Stimulated activated memory B cell treated with anti-CD40 and anti-IgM and Interleukin-4, amounts not matched to agents 10 μg/mL and 1 μg/mL and 100 μg/mL, for 72 hours (primary cell): ENCODE measurements around the gene TRPM3.

Experiments
- ATAC-seq: fragments of 150-1000 bp; cut with Tn5 transposase; 2 replicates; pipeline ENCODE4 v1.10.0; 2021
- H3K27ac Mint-ChIP-seq: one replicate; pipeline ENCODE4 v1.8.0; 2022; ENCODE audit warnings: mild to moderate bottlenecking, mixed read lengths
- H3K27me3 Mint-ChIP-seq: one replicate; pipeline ENCODE4 v1.8.0; 2022; ENCODE audit warnings: mixed read lengths
- H3K36me3 Mint-ChIP-seq: one replicate; pipeline ENCODE4 v1.8.0; 2022; ENCODE audit warnings: mixed read lengths
- H3K4me1 Mint-ChIP-seq: one replicate; pipeline ENCODE4 v1.8.0; 2022; ENCODE audit warnings: mixed read lengths
- H3K4me3 Mint-ChIP-seq: one replicate; pipeline ENCODE4 v1.8.0; 2022; ENCODE audit warnings: mild to moderate bottlenecking, moderate library complexity, mixed read lengths
- H3K9me3 Mint-ChIP-seq: one replicate; pipeline ENCODE4 v1.8.0; 2022; ENCODE audit warnings: mixed read lengths

Gene TRPM3

DNA sequence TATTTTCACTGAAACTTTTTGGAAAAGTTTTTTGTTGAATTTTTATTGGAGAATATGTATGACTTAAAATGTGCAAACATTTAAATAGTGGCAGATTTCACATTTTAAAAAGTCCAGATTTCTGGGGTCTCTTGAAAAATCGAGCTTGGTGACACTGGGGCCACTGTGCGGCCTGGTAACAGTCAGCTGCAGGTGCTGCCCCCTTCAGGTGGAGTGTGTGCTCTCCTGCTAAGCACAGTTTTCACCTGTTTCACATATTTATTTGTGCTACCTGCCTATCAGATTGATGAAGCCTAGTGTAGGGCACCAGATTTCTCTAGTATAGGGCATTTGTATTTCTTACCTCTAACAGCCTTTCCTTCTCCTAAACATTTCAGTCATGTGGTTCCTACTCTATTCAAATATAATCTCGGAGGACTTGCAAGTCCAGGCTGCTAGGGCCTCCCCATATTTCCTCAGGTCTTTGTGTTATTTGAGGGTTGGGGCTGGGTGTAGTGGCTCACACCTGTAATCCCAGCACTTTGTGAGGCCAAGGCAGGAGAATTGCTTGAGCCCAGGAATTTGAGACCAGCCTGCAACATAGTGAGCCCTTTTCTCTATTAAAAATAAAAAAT is 611.2 kb downstream of the TRPM3 start:
- Mint-ChIP-seq H3K4me3 (no peak overlapping the region), H3K27ac (no peak overlapping the region), H3K36me3 (no peaks in the 10 kb centered on the region), H3K4me1 (no peaks in the 10 kb centered on the region), H3K27me3 (peaks cover 10% of the 10 kb centered on the region), H3K9me3 (no peaks in the 10 kb centered on the region)
- ATAC-seq, result no peak

DNA sequence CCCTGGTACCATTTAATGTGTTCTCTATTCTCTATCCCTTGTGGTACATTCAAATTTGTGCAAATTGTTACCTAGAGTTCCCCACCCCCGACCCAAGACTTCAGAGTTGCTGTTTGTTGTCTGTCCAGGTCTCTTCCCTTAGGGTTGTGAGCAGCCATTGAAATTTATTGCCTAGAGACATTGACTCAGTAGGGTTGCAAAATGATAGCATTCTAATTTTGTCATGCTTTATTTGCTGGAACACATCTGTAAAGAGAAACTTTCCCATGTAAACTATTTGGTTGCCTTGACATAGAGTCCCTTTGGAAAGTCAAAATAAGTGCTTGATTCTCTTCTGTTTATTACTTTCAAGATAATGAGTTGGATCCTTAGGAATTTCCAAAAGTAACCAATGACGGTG is 615.3 kb downstream of the TRPM3 start:
- Mint-ChIP-seq H3K27ac (no peak overlapping the region), H3K9me3 (no peaks in the 10 kb centered on the region), H3K27me3 (no peaks in the 10 kb centered on the region), H3K4me3 (no peak overlapping the region), H3K4me1 (no peaks in the 10 kb centered on the region), H3K36me3 (no peaks in the 10 kb centered on the region)
- ATAC-seq, result no peak

DNA sequence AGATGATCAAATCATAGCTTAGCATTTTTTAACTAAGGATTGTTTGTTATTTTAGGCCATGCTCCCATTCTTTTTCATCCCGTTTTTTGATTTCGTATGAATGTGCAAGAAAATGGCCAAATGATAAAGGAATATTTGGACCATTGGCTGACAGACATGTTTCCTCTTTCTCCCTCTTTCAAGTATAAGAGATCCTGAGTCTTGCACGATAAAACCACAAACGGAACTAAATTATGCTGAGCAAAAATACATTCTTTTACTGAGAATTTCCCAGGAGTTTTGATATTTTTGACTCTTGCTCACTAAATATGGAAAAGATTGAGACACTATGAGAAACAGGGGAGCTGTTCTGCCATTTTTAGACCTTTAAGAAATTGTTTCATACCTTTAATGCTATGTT is 616.6 kb downstream of the TRPM3 start:
- Mint-ChIP-seq H3K4me3 (no peak overlapping the region), H3K27me3 (no peaks in the 10 kb centered on the region), H3K36me3 (no peaks in the 10 kb centered on the region), H3K27ac (no peak overlapping the region), H3K4me1 (no peaks in the 10 kb centered on the region), H3K9me3 (no peaks in the 10 kb centered on the region)
- ATAC-seq, result no peak

DNA sequence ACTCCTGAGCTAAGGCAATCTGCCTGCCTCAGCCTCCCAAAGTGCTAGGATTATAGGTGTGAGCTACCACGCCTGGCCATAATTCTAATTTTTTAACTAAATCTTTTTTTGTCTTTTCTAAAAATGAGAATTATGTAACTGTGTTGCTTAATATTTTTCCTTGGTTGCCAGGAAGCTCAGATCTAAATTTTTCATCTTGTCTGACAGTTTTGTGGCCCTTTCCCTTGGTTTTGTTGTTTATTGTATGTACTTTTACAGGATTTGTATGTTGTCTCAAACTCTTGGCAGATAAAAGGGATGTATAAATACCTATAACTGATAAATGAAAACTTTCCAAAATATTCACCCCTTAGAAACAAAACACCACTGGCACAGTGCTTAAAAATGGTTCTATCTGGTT is 618.7 kb downstream of the TRPM3 start:
- Mint-ChIP-seq H3K27ac (no peak overlapping the region), H3K4me1 (no peaks in the 10 kb centered on the region), H3K4me3 (no peak overlapping the region), H3K36me3 (no peaks in the 10 kb centered on the region), H3K27me3 (no peaks in the 10 kb centered on the region), H3K9me3 (no peaks in the 10 kb centered on the region)
- ATAC-seq, result no peak

DNA sequence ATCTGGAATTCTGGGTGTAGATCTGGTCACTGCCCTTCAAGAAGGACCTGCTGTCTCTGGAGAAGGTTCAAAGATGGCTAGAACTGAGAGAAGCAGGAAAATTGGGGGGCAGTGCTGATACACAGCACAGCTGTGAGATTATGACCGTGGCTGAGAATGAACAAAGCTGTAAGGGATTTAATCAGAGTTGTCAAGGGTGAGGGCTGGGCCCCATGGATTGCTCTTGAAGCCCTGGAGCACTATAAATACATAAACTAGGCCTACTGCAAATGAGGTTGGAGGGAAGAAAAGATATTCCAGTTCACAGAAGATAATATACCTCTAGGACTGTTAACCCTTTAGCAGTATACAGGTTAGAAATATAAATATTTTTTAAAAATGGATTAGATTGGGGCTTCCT is 620.6 kb downstream of the TRPM3 start:
- Mint-ChIP-seq H3K27me3 (no peaks in the 10 kb centered on the region), H3K9me3 (no peaks in the 10 kb centered on the region), H3K4me1 (no peaks in the 10 kb centered on the region), H3K27ac (no peak overlapping the region), H3K36me3 (no peaks in the 10 kb centered on the region), H3K4me3 (no peak overlapping the region)
- ATAC-seq, result no peak

DNA sequence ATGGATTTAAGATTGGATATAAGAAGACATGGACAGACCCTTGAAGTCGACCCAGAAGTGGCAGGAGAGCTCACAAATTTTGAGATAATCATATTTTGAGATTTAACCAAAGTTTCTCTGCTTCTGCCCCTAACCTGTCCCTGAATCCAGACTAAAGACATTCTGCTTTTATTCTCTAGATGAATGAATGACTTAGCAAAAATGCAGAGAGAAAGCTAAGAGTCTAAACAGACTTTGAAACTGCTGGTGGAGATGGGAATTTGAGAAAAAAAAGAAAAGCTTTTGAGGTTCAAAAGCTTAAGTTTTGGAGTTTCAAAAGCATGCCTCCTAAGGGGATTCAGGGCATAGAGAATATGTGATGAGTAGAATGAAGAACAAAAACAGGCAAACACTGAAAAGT is 621.8 kb downstream of the TRPM3 start:
- Mint-ChIP-seq H3K27me3 (no peaks in the 10 kb centered on the region), H3K9me3 (no peaks in the 10 kb centered on the region), H3K27ac (no peak overlapping the region), H3K4me1 (peaks cover 8% of the 10 kb centered on the region), H3K36me3 (no peaks in the 10 kb centered on the region), H3K4me3 (no peak overlapping the region)
- ATAC-seq, result no peak

DNA sequence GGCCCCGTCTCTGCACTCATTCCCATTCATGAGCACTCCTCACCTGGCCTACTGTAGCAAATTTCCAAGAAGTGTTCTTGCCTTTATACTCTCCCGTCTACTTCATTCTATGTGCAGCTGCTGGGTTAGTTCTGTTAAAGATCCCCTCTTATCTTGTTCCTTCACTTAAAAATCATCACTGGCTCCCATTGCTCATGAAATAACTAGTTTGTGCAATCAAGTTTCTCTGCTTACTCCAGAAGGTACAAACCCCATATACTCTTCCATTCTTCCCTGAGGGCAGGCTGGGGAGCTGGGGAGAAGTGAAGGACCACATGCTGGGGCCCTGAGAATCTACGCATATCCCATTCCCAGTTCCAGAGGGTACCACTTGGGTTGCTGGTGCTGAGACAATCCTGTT is 622.6 kb downstream of the TRPM3 start:
- Mint-ChIP-seq H3K9me3 (no peaks in the 10 kb centered on the region), H3K27me3 (no peaks in the 10 kb centered on the region), H3K36me3 (no peaks in the 10 kb centered on the region), H3K4me1 (peaks cover 16% of the 10 kb centered on the region), H3K4me3 (no peak overlapping the region), H3K27ac (no peak overlapping the region)
- ATAC-seq, result no peak

DNA sequence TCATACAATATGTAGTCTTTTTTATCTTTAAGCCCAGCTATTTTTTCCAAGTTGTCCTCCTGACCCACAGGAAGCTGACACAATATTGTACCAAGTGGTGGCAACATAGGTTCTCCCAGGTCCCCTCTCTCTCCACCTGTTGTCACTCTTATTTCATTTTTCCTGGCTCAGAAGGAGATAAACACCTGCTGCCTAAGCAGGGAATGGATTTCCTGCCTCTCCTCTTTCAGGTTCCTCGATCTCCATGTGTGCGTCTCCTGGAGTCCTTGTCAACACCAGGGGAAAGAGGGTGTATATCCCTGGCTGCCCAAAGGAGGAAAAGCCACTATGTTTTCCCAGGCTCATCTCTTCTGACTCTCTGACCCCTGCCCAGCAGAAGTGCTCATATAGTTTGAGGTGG is 625.2 kb downstream of the TRPM3 start:
- Mint-ChIP-seq H3K36me3 (no peaks in the 10 kb centered on the region), H3K27ac (no peak overlapping the region), H3K27me3 (no peaks in the 10 kb centered on the region), H3K4me1 (peaks cover 42% of the 10 kb centered on the region), H3K4me3 (no peak overlapping the region), H3K9me3 (no peaks in the 10 kb centered on the region)
- ATAC-seq, result no peak

DNA sequence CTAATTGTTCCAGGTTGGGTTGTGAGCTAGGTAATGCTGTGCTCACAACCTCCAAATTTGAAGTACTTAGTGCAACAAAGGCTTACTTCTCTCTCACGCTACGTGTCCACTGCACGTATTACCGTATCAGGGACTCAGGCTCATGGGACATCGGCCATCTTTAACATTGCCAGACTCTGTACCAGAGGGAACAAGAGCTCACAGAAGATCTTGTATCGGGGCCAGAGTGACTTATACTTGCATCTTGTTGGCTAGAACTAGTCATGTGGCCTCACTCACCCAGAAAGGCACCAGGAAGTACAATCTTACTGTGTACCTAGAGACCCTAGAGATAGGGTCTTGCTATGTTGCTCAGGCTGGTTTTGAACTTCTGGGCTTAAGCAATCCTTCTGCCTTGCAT is 625.9 kb downstream of the TRPM3 start:
- no peaks in the 10 kb centered on the region for H3K27me3 Mint-ChIP-seq
- peaks cover 43% of the 10 kb centered on the region for H3K4me1 Mint-ChIP-seq
- H3K27ac Mint-ChIP-seq, result no peak overlapping the region
- H3K4me3 Mint-ChIP-seq, result no peak overlapping the region
- no peaks in the 10 kb centered on the region for H3K9me3 Mint-ChIP-seq
- ATAC-seq, result no peak
- no peaks in the 10 kb centered on the region for H3K36me3 Mint-ChIP-seq

DNA sequence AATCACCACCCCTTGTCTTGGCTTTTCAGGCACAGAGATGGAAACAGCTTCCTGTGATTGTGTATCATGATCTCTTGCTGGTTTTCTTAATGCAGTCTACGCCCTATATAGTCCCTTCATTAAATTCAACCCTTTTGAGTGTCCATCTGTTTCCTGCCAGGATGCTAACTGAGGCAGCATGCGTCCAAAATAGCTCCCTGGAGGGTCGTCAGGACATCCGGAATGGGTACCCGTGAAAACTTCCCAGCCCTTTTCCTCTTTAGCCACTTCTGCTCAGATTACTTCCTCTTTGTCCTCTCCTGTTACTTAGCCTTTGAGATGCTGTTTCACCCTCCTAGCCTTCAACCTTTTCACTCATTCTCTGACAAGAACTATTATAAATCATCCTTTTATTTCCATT is 627.2 kb downstream of the TRPM3 start:
- no peak overlapping the region for H3K4me3 Mint-ChIP-seq
- no peaks in the 10 kb centered on the region for H3K9me3 Mint-ChIP-seq
- ATAC-seq, result no peak
- peak overlapping the region; percentile 12 for H3K27ac Mint-ChIP-seq
- no peaks in the 10 kb centered on the region for H3K36me3 Mint-ChIP-seq
- H3K27me3 Mint-ChIP-seq, result no peaks in the 10 kb centered on the region
- H3K4me1 Mint-ChIP-seq, result peaks cover 43% of the 10 kb centered on the region

DNA sequence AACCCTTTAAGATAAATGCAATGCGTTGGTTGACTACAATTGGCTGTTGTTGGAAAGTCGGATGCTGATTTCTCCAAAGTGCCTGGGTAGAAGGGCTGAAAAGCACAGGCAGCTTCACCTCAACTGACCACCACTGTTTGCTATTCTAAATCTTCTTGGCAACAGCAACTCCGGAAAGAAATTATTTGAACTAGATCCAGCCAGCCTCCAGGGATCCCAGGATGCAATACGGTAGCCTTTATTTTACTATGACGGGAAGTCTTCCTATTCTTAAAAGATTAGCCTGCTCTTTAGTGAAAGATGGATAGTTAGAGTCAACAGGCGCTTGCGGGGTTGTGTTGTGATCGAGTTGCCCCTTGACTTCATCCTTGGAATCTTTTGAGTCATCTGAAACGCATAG is 628.4 kb downstream of the TRPM3 start:
- no peaks in the 10 kb centered on the region for H3K9me3 Mint-ChIP-seq
- ATAC-seq, result no peak
- H3K36me3 Mint-ChIP-seq, result no peaks in the 10 kb centered on the region
- H3K27ac Mint-ChIP-seq, result no peak overlapping the region
- H3K4me1 Mint-ChIP-seq, result peaks cover 43% of the 10 kb centered on the region
- H3K27me3 Mint-ChIP-seq, result no peaks in the 10 kb centered on the region
- no peak overlapping the region for H3K4me3 Mint-ChIP-seq

DNA sequence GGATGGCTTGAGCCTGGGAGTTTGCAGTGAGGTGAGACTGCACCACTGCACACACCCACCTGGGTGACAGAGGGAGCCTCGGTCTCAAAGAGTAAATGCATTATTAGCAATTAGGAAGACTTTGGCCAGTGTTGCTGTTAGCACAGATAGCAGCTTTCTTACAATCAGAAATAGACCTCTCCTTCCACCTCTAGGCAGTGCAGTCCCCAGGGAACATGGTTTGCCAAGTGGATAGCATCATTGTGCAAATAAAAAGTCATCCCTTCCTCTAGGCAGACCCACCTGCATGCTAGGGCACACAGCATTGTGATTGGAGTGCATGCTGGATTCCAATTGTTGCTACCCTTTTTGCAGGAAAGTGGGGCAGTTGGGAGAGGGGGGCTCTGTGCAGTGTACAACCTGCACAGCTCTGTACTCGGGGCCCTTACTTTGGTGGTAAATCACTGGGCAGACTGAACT is 629.1 kb downstream of the TRPM3 start:
- H3K9me3 Mint-ChIP-seq, result no peaks in the 10 kb centered on the region
- no peaks in the 10 kb centered on the region for H3K36me3 Mint-ChIP-seq
- no peaks in the 10 kb centered on the region for H3K27me3 Mint-ChIP-seq
- peaks cover 43% of the 10 kb centered on the region for H3K4me1 Mint-ChIP-seq
- no peak overlapping the region for H3K27ac Mint-ChIP-seq
- H3K4me3 Mint-ChIP-seq, result no peak overlapping the region
- no peak for ATAC-seq

DNA sequence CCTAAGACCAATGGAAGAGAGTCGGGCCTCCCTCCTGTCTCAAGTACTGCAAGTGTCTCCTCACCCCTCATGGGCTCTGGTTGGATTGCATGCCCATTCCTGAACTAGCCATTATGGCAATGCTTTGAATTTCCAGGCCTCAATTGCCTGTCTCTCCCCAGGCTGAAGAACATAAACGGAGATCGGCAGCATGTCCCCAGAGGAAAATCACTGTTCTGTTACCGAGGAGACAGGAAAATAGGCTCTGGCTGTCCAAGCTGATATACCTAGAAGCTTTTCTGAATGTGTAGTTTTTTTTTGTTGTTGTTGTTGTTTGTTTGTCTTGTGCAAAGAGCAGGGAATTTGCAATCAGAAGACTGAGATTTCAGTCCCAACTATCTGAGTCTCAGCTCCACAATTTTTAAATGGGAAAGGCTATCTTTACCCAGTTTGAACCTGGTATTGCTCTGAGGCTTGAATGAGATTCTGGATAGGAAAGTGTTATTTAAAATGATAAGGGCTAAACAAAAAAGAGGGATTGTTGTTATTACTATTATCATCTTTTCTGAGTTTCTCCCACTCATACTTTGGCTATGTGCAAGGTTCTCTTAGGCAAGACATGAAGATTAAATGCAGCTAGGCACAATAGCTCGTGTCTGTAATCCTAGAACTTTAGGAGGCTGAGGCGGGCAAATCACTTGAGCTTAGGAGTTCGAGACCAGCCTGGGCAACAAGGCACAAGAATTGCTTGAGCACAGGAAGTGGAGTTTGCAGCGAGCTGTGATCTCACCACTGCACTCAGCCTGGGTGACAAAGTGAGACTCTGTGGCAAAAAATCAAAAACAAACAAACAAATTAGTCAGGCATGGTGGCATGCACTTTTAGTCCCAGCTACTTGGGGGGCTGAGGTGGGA is 629.7 kb downstream of the TRPM3 start:
- ATAC-seq, result no peak
- Mint-ChIP-seq H3K4me3 (no peak overlapping the region), H3K4me1 (peaks cover 43% of the 10 kb centered on the region), H3K9me3 (no peaks in the 10 kb centered on the region), H3K36me3 (no peaks in the 10 kb centered on the region), H3K27me3 (no peaks in the 10 kb centered on the region), H3K27ac (no peak overlapping the region)

DNA sequence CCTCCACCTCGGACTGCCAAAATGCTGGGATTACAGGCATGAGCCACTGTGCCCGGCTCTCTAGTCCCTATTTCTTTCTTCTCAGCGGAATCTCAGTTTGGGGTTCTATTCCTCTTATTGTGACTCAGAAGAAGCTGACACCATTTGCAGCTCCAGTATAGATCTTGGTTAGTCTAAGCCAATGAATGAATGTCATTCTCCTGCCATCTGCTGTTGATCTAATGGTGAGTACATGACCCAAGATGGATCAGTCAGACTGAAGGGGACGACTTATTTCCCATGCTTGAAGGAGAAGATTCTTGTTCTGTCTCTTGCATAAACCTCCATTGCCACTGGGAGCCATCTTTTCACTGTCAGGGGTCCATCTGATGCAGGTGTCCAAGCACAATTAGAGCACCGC is 630.9 kb downstream of the TRPM3 start:
- no peak overlapping the region for H3K27ac Mint-ChIP-seq
- no peaks in the 10 kb centered on the region for H3K27me3 Mint-ChIP-seq
- H3K36me3 Mint-ChIP-seq, result no peaks in the 10 kb centered on the region
- no peak for ATAC-seq
- H3K9me3 Mint-ChIP-seq, result no peaks in the 10 kb centered on the region
- H3K4me1 Mint-ChIP-seq, result peaks cover 43% of the 10 kb centered on the region
- H3K4me3 Mint-ChIP-seq, result no peak overlapping the region

DNA sequence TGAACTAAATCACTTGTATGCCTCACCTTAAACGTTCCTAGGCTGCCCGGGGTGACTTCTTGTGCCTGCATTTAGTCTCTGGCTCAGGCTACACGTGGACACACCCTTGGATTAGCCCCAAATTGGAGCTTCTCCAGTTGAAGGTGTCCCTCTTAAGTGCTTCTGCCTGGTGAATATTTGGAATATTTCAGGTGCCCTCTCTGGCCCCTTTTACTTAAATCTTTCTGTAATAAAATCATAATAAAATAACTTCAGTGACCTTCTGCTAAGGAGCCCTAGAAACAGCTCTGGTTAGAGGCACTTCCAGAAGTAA is 632.7 kb downstream of the TRPM3 start:
- H3K4me3 Mint-ChIP-seq, result no peak overlapping the region
- H3K9me3 Mint-ChIP-seq, result no peaks in the 10 kb centered on the region
- no peak overlapping the region for H3K27ac Mint-ChIP-seq
- ATAC-seq, result no peak
- H3K27me3 Mint-ChIP-seq, result peaks cover 3% of the 10 kb centered on the region
- H3K36me3 Mint-ChIP-seq, result no peaks in the 10 kb centered on the region
- peaks cover 26% of the 10 kb centered on the region for H3K4me1 Mint-ChIP-seq

DNA sequence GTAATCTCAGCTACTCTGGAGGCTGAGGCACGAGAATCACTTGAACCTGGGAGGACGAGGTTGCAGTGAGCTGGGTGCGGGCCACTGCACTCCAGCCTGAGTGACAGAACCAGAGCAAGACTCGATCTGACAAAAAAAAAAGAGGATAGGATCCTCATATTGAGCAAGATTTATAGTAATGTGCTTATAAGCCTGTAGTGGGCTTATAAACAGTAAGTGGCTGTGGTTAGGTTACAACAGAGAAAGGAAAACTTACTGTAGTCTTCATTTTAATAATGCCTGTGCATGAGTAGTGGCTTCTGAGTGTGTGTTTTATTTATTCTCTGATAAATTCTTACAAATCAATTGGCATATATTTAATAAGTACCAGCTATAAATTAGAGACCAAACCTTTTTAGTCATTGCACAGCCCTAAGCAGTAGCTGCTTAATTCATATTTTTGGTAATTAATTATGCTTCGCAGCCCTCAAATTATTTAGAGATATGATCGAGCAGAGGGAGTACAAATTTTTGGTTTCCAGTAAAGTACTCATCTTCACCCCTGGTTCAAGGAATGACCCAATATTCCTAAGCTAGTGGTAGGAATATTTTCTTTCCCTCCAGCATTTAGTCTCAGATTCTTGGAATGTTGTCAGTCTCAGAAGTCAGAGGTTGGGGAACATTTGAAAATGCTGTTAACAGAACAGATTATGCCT is 633.2 kb downstream of the TRPM3 start:
- peaks cover 21% of the 10 kb centered on the region for H3K4me1 Mint-ChIP-seq
- H3K9me3 Mint-ChIP-seq, result no peaks in the 10 kb centered on the region
- no peak for ATAC-seq
- H3K4me3 Mint-ChIP-seq, result no peak overlapping the region
- H3K27me3 Mint-ChIP-seq, result peaks cover 8% of the 10 kb centered on the region
- no peak overlapping the region for H3K27ac Mint-ChIP-seq
- no peaks in the 10 kb centered on the region for H3K36me3 Mint-ChIP-seq
